ENCODE results near the gene PRKAG2. TPM values are rescaled to one million over a fixed set of nuclear protein-coding genes. Genes with fewer than 3 reads are reported as not detected.
A peak's percentile ranks its signal among the peaks of the same experiment; 100 is the strongest.

PRKAG2 gene
- total RNA-seq, 1 experiment from 2014 or later: 73.9 TPM

GRCh38 chr7:151809864-151810170 is 67.1 kb downstream of the PRKAG2 start:
- peaks cover 26% of the 10 kb centered on the region for H3K4me1 Mint-ChIP-seq (ENCODE audit: insufficient read depth, unreplicated experiment)
- POLR2A ChIA-PET: interaction anchor here (1.1 kb wide), 1 partner anchor 12 kb away, joined by 8 read pairs; no protein-coding TSS in a partner anchor
- H3K27me3 Mint-ChIP-seq (ENCODE audit: insufficient read depth, unreplicated experiment): no peaks in the 10 kb centered on the region
- TF ChIP-seq CTCF (IDR thresholded peaks at IDR 0.05; ENCODE audit: unreplicated experiment): no peak
- no peak for DNase-seq (ENCODE audit: unreplicated experiment)
- no TSS peak for BruUV-seq (replicated peaks)
- intact Hi-C loops (cut with micrococcal nuclease): loop anchor here (1.0 kb wide), 1 partner anchor 13 kb away; no protein-coding TSS in a partner anchor
- H3K9me3 Mint-ChIP-seq (ENCODE audit: unreplicated experiment): no peaks in the 10 kb centered on the region
- no peaks in the 10 kb centered on the region for H3K36me3 Mint-ChIP-seq (ENCODE audit: insufficient read depth, unreplicated experiment)
- no peak overlapping the region for H3K27ac Mint-ChIP-seq (ENCODE audit: low read depth, unreplicated experiment)
- CTCF ChIA-PET: interaction anchor here (0.6 to 0.7 kb wide), 3 partner anchors 33 to 495 kb away, joined by 3 to 4 read pairs (median 3); no protein-coding TSS in a partner anchor
- H3K4me3 Mint-ChIP-seq (ENCODE audit: unreplicated experiment): no peak overlapping the region

- no peak for TF ChIP-seq CTCF (IDR thresholded peaks at IDR 0.05; ENCODE audit: unreplicated experiment)
- Mint-ChIP-seq H3K4me1 (ENCODE audit: insufficient read depth, unreplicated experiment) (peaks cover 26% of the 10 kb centered on the region), H3K27ac (ENCODE audit: low read depth, unreplicated experiment) (no peak overlapping the region), H3K36me3 (ENCODE audit: insufficient read depth, unreplicated experiment) (no peaks in the 10 kb centered on the region), H3K4me3 (ENCODE audit: unreplicated experiment) (no peak overlapping the region), H3K27me3 (ENCODE audit: insufficient read depth, unreplicated experiment) (no peaks in the 10 kb centered on the region), H3K9me3 (ENCODE audit: unreplicated experiment) (no peaks in the 10 kb centered on the region)
- BruUV-seq (replicated peaks): no TSS peak
- intact Hi-C loops (cut with micrococcal nuclease): loop anchor here (1.0 kb wide), 1 partner anchor 12 kb away; no protein-coding TSS in a partner anchor
- ChIA-PET POLR2A (interaction anchor here (0.6 to 1.3 kb wide), 4 partner anchors 12 to 290 kb away, joined by 3 to 8 read pairs (median 4); partner anchors contain the start of gene PRKAG2), CTCF (interaction anchor here (0.7 kb wide), 1 partner anchor 494 kb away, joined by 3 read pairs; no protein-coding TSS in a partner anchor)
- DNase-seq (ENCODE audit: unreplicated experiment): no peak
Measured at GRCh38 chr7:151809146-151809863, 67.6 kb downstream of the PRKAG2 start.

- intact Hi-C loops (cut with micrococcal nuclease): loop anchor here (1.0 kb wide), 1 partner anchor 11 kb away; no protein-coding TSS in a partner anchor
- Mint-ChIP-seq H3K4me3 (ENCODE audit: unreplicated experiment) (no peak overlapping the region), H3K4me1 (ENCODE audit: insufficient read depth, unreplicated experiment) (peaks cover 21% of the 10 kb centered on the region), H3K27ac (ENCODE audit: low read depth, unreplicated experiment) (no peak overlapping the region), H3K9me3 (ENCODE audit: unreplicated experiment) (no peaks in the 10 kb centered on the region), H3K36me3 (ENCODE audit: insufficient read depth, unreplicated experiment) (no peaks in the 10 kb centered on the region), H3K27me3 (ENCODE audit: insufficient read depth, unreplicated experiment) (no peaks in the 10 kb centered on the region)
- BruUV-seq (replicated peaks): no TSS peak
- ChIA-PET POLR2A (interaction anchor here (0.6 to 1.3 kb wide), 4 partner anchors 11 to 289 kb away, joined by 3 to 8 read pairs (median 4); partner anchors contain the start of gene PRKAG2), CTCF (no interaction called here)
- no peak for TF ChIP-seq CTCF (IDR thresholded peaks at IDR 0.05; ENCODE audit: unreplicated experiment)
- peak; percentile 95 for DNase-seq (ENCODE audit: unreplicated experiment)
Measured at GRCh38 chr7:151808400-151809145, 68.3 kb downstream of the PRKAG2 start.

GRCh38 chr7:151807846-151808245 is 69.1 kb downstream of the PRKAG2 start:
- Mint-ChIP-seq H3K4me3 (ENCODE audit: unreplicated experiment) (no peak overlapping the region), H3K27me3 (ENCODE audit: insufficient read depth, unreplicated experiment) (no peaks in the 10 kb centered on the region), H3K9me3 (ENCODE audit: unreplicated experiment) (no peaks in the 10 kb centered on the region), H3K27ac (ENCODE audit: low read depth, unreplicated experiment) (no peak overlapping the region), H3K4me1 (ENCODE audit: insufficient read depth, unreplicated experiment) (peaks cover 15% of the 10 kb centered on the region), H3K36me3 (ENCODE audit: insufficient read depth, unreplicated experiment) (no peaks in the 10 kb centered on the region)
- CTCF ChIA-PET: no interaction called here
- TF ChIP-seq CTCF (IDR thresholded peaks at IDR 0.05; ENCODE audit: unreplicated experiment): no peak
- intact Hi-C loops (cut with micrococcal nuclease): no loop called here
- no TSS peak for BruUV-seq (replicated peaks)
- POLR2A ChIA-PET: interaction anchor here (1.3 kb wide), 1 partner anchor 69 kb away, joined by 4 read pairs; the partner anchor contains the start of gene PRKAG2
- DNase-seq (ENCODE audit: unreplicated experiment): no peak
